ENCODE results near the gene HBS1L.

DNA sequence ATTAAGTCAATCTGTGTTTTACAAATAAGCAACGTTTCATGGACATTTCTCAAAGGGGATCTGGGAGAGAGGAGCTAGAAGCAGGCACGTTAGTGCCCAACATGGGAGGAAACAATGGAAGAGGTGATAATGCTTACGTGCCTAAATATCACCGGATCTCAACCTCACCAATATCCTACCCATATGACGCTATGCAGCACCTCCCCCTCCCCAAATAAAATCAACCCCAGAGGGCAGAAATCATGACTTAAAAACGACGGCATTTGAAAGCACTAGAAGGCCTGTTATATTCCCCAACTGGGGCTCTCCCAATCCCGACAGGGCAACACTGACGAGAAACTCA is 425 bp downstream of the HBS1L start:
- TF ChIP-seq POLR2A (IDR thresholded peaks at IDR 0.05; ENCODE audit: low read depth, low read length) = no peak
- TF ChIP-seq, protein P1, sequence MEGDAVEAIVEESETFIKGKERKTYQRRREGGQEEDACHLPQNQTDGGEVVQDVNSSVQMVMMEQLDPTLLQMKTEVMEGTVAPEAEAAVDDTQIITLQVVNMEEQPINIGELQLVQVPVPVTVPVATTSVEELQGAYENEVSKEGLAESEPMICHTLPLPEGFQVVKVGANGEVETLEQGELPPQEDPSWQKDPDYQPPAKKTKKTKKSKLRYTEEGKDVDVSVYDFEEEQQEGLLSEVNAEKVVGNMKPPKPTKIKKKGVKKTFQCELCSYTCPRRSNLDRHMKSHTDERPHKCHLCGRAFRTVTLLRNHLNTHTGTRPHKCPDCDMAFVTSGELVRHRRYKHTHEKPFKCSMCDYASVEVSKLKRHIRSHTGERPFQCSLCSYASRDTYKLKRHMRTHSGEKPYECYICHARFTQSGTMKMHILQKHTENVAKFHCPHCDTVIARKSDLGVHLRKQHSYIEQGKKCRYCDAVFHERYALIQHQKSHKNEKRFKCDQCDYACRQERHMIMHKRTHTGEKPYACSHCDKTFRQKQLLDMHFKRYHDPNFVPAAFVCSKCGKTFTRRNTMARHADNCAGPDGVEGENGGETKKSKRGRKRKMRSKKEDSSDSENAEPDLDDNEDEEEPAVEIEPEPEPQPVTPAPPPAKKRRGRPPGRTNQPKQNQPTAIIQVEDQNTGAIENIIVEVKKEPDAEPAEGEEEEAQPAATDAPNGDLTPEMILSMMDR (conservative IDR thresholded peaks at IDR 0.05; ENCODE audit: low read depth, low read length) = no peak
- TF ChIP-seq, protein P2, sequence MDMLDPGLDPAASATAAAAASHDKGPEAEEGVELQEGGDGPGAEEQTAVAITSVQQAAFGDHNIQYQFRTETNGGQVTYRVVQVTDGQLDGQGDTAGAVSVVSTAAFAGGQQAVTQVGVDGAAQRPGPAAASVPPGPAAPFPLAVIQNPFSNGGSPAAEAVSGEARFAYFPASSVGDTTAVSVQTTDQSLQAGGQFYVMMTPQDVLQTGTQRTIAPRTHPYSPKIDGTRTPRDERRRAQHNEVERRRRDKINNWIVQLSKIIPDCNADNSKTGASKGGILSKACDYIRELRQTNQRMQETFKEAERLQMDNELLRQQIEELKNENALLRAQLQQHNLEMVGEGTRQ (IDR thresholded peaks at IDR 0.05; ENCODE audit: low read depth, low read length) = no peak
- TF ChIP-seq RAD21 (IDR thresholded peaks at IDR 0.05; ENCODE audit: low read length) = no peak
- TF ChIP-seq CEBPB (IDR thresholded peaks at IDR 0.05; ENCODE audit: low read depth, low read length) = no peak
- no peak for TF ChIP-seq SMC3 (IDR thresholded peaks at IDR 0.05; ENCODE audit: low read depth, low read length)
- no peak for TF ChIP-seq NFE2L2 (IDR thresholded peaks at IDR 0.05; ENCODE audit: low read depth, low read length)

Data from IMR-90 (cell line).